ENCODE results near the gene ZBTB7A.
"Not testable (repeated sequence)": the region's sequence is repeated elsewhere in the genome, so short reads cannot be mapped to it uniquely, and the experiment has no call there.

Gene ZBTB7A

GRCh38 chr19:4005436-4005835 is 61.3 kb downstream of the ZBTB7A start:
- H3K27ac ChIP-seq; DNase-seq (ENCODE audit: low read depth, low spot score): not testable (repeated sequence)

DNA sequence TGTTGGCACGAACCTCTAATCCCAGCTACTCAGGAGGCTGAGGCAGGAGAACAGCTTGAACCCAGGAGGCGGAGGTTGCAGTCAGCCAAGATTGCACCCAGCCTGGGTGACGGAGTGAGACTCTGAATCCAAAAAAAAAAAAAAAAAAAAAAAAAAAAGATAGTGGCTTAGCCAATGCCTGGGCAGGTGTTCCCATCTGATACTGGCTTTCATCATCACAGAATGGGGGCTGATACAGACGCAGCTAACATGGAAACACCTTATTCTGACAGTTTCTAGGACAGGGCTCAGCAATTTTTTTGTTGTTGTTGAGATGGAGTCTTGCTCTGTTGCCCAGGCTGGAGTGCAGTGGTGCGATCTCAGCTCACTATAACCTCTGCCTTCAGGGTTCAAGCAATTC is 65.9 kb downstream of the ZBTB7A start:
- not testable (repeated sequence) for DNase-seq (ENCODE audit: low read depth, low spot score); H3K27ac ChIP-seq

DNA sequence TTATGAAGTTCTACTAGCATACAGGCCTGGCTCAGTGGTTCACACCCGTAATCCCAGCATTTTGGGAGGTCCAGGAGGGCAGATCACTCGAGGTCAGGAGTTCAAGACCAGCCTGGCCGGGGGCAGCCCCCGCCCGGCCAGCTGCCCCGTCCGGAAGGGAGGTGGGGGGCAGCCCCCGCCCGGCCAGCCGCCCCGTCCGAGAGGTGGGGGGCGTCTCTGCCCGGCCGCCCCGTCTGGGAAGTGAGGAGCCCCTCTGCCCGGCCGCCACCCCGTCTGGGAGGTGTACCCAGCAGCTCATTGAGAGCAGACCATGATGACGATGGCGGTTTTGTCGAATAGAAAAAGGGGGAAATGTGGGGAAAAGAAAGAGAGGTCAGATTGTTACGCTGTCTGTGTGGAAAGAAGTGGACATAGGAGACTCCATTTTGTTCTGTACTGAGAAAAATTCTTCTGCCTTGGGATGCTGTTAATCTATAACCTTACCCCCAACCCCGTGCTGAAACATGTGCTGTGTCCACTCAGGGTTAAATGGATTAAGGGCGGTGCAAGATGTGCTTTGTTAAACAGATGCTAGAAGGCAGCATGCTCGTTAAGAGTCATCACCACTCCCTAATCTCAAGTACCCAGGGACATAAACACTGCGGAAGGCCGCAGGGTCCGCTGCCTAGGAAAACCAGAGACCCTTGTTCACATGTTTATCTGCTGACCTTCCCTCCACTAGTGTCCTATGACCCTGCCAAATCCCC is 67.9 kb downstream of the ZBTB7A start:
- H3K27ac ChIP-seq; DNase-seq (ENCODE audit: low read depth, low spot score): not testable (repeated sequence)

GRCh38 chr19:3995607-3996006 is 71.1 kb downstream of the ZBTB7A start:
- no peak overlapping the region for H3K27ac ChIP-seq
- no peak for DNase-seq (ENCODE audit: low read depth, low spot score)

Measured in epithelial cell of prostate (primary cell).